ENCODE results near the gene TLR3.
"Not testable (repeated sequence)": the region's sequence is repeated elsewhere in the genome, so short reads cannot be mapped to it uniquely, and the experiment has no call there.

TLR3 gene

DNA sequence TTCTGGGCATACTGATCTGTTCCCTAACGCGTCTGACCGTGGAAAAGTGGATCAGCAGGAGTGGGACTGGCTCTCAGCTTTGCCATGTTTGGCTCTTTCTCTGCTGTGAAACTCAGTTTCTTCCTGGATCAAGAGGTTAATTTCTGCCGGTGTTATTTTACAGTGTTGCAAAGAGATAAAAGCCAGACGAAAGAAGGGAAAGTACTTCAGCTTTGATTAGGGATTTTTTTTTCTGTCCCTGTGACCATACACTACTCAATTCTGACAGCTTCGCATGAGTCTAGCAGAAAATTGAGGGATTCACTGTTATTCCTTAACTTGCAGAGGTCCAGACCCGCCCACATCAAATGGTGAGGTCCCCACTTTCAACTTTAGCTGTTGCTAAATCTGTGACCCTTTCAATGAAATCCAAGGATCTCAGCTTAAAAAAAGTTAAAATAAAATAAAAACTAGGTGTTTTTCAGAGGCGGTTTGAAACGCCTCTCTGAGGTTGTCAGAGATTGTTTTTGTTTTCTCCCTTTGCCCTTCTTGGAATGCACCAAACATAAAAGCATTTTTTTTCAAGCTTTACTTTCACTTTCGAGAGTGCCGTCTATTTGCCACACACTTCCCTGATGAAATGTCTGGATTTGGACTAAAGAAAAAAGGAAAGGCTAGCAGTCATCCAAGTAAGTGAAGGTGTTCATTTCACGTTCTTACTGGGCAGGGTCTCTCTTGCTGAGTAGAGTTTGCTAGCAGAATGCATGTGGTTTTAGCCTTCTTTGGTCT, at the start of gene TLR3:
TLR3 (plus strand) TSS at position 576 of the 768 bp plus-strand sequence. CDS start 7,464 bp downstream, outside the sequence.
- peak within 1 kb of the TSS; percentile 45 for H3K4me3 ChIP-seq (ENCODE audit: low read depth, low read length)
- DNase-seq (ENCODE audit: low read depth) = peak; percentile 4

DNA sequence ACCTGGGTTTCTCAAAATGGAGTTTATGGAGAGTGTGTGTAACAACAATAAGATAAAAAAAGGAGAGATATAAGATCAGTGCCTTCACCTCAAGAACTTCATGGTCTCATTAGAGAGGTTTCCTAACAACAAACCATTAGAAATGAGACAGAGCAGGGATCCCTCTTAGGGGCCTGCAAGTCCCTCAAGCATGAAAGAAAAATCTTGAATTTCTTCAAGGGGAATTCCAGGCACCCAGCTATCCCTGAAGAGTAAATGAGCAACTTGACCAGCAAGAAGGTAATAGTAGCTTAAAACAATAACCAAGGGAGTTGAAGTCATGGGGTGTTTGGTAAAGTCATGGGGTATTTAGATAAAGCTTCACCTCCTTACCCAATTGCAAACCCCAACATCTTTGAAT, 49.7 kb upstream of the TLR3 start:
- H3K4me3 ChIP-seq (ENCODE audit: low read depth, low read length) = no peak overlapping the region
- no peak for DNase-seq (ENCODE audit: low read depth)

DNA sequence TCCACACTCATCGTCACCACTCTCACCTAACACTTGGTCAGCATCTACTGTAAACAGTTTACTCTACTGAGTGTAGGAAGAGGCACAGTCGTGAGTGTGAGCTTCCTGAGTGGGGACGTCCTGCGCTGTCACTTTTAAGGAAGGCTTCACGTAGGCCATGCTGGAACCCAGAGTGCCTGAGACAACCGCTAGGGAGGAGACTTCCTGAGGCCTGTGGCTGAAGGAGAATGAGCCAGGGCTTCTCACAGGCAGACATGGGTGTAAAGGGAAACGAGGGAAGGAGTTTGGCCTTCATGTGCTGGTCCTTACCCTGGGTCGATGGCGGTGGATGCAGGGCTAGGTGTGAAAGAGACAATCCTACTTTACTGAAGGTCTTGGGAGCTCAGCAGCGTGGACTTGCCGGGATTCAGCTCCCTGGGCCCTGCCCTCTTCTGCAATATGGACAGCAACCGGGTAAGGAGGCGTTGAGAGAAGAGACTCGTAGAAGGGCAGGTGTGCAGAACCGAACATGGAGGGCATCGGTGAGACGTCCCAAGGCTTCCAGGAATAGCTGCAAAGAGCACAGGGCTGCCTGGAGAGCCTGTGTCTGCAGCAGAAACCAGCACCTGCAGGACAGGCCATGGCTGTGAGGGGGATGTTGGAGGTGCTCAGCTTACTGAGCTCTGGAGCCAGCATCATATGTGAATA, 48.7 kb upstream of the TLR3 start:
- H3K4me3 ChIP-seq (ENCODE audit: low read depth, low read length) = no peak overlapping the region
- DNase-seq (ENCODE audit: low read depth) = no peak

DNA sequence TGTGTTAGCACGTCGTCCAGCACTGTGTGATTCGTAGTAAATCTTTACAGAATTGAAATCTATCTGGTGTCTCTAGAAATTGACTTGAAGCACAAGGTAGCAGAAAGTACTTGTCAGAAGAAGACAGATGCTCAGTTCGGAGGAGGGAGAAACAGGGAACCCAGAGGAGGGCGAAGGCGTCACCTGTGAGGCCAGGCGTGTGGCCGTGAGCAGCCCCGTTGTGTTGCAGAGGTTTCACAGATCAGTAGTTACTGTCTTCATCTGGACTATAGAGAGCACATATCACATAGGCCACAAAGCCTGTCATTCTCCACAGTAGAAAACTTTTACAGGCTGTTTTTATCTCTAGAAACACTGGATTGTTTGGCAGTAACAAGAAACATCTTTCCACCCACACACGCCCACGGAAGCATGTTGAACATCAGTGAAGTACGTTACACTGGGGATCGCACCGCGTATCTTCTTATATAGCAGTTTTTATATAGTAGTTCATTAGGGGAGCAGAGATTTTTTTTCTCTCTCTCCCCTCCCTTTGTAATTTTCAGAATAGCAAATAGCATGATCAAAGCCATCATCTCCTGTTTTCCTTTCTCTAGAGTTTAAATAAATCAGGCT, 48.1 kb upstream of the TLR3 start:
- H3K4me3 ChIP-seq (ENCODE audit: low read depth, low read length) = no peak overlapping the region
- DNase-seq (ENCODE audit: low read depth) = no peak

DNA sequence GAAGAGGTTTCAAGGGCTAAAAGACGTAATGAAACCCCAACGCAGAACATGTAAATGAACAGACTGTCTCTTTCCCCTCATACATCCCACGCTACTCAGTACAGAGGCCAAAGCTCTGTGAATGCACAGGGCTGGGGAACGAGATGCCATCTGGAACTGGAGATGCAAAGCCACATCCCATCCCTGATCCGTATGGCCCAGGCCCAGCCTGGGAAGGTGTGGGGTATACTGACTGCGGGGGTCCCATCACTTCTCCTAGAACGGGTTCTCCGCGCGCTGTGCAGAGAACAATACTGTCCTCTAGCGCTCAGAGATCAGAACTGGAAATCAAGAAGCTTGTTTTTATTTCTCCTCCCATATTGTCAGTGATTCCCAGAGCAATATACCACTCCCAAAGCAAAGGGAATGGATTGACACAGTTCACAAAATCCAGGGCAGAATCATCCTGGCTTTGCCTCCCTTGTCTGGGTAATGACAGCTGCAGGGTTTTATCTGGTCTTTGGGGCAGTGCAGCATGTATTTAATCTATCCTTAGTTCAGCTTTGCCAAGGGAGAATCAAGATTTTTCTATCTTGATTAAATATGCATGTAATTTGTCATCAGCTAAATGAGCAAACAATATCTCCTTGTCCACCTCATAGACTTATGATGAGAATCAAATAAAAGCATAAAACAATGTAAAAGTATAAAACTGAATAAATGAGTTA, 47.3 kb upstream of the TLR3 start:
- peak overlapping the region; percentile 8 for H3K4me3 ChIP-seq (ENCODE audit: low read depth, low read length)
- DNase-seq (ENCODE audit: low read depth) = no peak

DNA sequence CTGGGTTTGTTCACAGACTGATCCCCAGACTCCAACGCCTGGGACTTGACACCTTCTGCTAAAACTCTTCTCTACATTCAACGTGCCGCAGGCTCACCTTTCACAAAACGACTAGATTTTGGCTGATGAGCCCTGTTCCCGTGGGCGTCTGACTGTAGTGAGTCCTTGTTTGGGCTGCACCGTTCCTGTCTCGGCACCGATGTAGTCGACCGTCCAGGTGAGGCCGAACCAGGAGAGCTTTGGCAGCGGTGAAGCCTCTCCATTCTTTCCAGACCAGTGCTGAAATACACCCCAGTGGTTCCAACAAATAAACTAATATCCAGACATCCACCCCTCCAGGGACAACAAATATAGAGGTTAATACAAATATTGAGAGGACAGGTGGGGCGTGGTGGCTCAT, 45.0 kb upstream of the TLR3 start:
- H3K4me3 ChIP-seq (ENCODE audit: low read depth, low read length) = no peak overlapping the region
- DNase-seq (ENCODE audit: low read depth) = no peak

DNA sequence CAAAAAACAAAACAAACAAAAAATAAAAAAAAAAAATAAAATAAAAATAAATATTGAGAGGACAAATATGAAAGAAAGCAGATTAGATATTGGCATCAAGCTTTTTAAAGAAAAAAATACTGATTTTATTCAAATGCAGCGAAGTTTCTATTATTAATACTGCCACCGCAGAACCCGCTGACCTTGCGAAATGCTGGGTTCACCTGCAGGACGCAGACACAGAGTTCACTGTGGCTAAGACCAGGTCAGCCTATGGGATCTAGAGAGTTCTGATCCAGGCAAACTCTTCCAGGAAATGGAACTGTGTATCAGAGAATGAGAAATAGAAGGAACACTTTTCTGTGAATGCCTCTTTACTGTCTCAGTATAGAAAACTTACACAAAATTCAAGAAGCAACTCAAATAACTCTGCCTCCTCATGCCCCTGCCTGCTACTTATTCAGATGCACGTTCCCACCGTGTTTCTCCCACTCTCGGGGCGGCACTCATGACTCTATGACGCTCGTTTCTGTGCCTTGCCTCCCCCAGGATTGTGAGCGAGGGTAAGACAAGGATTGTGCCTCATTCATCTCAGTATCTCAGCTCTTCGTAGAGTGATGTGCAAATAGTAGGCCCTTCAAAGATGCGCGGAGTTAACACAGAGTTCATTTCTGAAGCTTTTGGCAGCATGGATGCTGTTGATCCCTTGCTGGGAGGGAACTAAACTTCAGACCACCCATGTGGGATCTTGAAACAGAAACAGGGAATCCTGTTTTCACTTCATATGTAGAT, 44.1 kb upstream of the TLR3 start:
- DNase-seq (ENCODE audit: low read depth) = no peak
- H3K4me3 ChIP-seq (ENCODE audit: low read depth, low read length) = no peak overlapping the region

DNA sequence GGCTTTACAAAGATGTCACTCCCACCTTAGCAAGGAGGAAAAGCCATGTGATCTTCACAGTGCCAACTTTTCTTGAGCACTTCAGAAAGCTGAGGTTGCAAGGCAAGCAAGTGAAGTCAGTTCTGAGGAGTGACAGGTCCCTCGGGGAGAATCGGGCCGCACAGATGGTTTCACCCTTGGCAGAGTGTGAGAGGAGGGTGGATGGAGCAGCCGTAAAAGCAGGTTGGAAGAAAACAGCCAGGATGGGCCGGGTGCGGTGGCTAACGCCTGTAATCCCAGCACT, 43.6 kb upstream of the TLR3 start:
- H3K4me3 ChIP-seq (ENCODE audit: low read depth, low read length) = no peak overlapping the region
- DNase-seq (ENCODE audit: low read depth) = no peak

DNA sequence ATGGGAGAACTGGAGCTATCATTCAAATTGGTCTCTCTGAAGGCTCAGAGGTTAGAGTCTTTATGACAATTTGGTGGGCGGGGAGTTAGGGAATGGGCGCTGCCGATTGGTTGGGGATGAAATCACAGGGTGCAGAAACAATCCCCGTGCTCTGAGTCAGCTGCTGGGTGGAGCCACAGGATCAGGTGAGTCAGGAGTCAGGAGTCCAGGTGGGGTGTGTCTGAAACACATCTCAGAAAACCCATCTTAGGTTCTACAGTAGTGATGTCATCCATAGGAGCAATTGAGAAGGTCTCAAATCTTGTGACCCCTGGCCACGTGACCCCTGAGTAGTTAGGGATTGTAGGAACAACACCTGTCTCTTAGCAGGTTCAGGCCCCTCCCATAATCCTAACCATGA, 41.6 kb upstream of the TLR3 start:
- H3K4me3 ChIP-seq (ENCODE audit: low read depth, low read length) = no peak overlapping the region
- no peak for DNase-seq (ENCODE audit: low read depth)

DNA sequence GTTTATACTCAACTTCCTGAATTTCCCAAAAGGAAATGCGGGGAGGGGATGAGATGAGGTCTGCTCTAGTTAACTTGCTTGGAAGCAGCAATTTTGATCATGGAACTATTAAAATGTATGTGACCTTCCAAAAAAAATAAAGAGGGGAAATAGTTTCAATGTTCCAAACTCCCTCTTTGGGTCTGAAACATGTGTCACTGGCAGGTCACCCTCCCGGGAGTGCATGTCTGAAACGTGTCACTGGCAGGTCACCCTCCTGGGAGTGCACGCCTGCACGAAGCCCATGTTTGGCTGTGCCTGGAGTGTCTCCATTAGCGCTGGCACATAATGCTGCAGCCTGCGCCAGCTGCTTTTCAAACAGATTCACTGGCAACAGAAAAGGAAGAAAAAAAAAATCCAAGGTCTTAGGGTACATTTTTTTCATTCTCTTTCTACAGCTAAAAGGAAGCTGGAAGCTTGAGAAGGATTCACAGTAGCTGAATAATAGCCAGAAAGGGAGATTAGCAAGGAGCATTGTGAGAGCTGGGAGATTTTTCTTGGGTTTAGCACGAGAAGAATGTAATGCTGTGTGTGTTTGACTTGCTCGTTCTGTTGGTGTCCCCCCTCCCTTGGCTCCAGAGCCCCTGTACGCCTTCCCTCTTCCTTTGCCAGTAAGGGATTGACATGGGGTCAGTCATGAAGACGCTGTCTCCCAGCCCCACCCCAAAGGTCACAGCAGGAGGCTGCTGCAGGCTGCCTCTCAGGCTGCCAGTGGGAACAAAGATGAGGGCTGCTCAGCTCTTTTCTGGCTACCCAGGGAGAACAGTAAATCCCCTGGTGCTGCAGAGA, 39.2 kb upstream of the TLR3 start:
- peak overlapping the region; percentile 12 for H3K4me3 ChIP-seq (ENCODE audit: low read depth, low read length)

DNA sequence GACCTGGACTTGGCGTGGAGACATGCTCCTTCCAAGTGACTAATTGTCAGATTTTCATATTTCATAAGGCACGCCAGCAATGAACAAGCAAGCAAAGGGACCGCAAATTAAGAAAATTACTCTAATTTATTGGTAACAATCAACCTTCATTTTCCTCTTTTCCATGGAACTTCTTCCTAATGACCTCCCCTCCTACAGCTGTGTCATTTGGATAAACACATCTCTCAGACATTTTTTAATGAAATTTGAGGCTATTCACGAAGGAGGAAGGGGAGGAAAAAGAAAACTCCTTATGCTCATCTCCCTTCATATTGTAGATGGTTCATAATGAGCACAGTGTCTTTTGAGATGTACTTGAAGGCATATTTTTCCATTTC, 38.6 kb upstream of the TLR3 start:
- peak overlapping the region; percentile 12 for H3K4me3 ChIP-seq (ENCODE audit: low read depth, low read length)
- no peak for DNase-seq (ENCODE audit: low read depth)

More for the DNA sequence above, 39.2 kb upstream of the TLR3 start:
- peak; percentile 39 for DNase-seq (ENCODE audit: low read depth)

DNA sequence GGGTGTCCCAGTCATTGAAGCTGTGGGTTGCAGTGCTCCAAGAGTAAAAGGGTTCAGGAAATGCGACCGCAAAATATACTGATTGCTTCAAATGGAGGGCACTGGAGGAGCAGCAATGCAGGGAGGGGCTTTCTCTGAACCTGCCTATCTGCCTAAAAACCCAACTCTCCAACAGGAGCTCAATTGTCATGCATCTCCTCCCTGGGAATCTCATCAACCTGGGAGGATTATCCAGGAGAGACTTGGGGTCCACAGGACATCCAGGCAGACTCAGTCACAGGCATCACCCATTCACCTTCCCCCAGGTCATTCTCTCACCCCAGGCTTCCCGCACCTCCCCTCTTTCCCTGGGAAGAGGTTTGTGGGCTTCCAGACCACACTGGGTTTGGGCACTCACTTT, 38.2 kb upstream of the TLR3 start:
- DNase-seq (ENCODE audit: low read depth) = no peak
- H3K4me3 ChIP-seq (ENCODE audit: low read depth, low read length) = no peak overlapping the region

DNA sequence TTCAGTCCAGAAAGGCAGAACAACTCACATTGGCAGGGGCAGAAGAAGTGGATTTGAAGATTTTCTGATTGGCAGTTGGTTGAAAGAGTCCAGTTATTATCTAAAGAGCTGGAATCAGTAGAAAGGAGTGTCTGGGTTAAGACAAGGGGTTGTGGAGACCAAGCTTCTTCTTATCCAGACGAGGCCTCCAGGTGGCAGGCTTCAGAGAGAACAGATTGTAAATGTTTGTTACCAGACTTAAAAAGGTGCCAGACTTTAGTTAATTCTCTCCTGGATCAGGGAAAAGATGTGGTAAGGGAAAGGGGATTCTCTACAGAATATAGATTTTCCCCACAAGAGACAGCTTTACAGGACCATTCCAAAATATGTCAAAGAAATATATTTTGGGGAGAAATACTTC, 36.7 kb upstream of the TLR3 start:
- no peak for DNase-seq (ENCODE audit: low read depth)
- H3K4me3 ChIP-seq (ENCODE audit: low read depth, low read length) = no peak overlapping the region

DNA sequence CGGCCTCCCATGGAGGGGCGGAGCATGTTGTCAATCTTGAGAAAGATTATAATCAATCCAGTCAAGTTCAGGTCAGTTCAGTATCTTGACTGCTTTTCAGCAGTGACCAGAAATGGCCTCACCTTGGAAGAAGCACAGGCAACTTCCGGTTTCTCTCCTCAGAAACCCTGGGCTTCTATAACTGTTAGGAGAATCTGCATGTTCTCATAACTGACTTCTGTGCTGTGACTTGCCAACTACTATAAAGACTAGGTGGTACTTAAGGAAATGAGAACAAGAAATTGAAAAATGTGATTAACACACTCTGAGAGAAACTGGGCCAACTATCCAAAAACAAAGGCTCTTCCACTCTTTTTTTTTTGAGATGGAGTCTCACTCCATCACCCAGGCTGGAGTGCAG, 35.9 kb upstream of the TLR3 start:
- no peak for DNase-seq (ENCODE audit: low read depth)
- no peak overlapping the region for H3K4me3 ChIP-seq (ENCODE audit: low read depth, low read length)

DNA sequence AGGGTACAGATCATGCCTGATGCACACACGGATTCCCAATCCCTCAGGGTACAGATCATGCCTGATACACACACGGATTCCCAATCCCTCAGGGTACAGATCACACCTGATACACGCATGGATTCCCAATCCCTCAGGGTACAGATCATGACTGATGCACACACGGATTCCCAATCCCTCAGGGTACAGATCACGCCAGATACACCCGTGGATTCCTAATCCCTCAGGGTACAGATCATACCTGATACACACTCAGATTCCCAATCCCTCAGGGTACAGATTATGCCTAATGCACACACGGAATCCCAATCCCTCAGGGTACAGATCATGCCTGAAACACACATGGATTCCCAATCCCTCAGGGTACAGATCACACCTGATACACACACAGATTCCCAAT, 34.3 kb upstream of the TLR3 start:
- DNase-seq (ENCODE audit: low read depth); H3K4me3 ChIP-seq (ENCODE audit: low read depth, low read length): not testable (repeated sequence)

DNA sequence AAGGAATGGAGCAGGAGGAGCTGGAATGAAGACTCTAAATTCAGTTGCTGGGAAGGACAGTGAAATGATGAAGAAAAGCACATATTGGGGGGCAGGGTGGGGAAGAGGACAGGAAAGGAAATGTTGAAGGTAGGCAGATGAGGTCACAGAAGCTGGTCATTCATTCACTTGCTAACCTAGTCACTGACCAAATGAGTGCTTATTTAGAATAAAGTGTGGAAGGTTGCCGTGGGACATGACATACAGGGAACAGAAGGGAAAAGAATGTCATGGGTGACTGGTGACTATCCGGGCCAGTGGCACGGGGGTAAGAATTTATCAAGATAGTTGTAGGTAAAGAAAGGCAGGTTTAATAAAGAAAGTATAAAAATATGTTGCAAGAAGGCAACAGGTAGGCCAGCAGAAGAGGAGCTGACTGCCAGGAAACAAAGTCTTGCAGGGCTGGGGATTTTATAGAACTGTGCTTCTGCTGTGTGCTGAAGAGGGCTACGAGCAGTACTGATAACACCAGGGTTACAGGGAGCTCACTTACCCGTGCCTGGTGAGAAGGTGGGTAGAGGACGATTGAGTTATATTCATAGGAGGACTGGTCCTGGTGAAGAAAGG, 31.9 kb upstream of the TLR3 start:
- DNase-seq (ENCODE audit: low read depth) = no peak
- no peak overlapping the region for H3K4me3 ChIP-seq (ENCODE audit: low read depth, low read length)

DNA sequence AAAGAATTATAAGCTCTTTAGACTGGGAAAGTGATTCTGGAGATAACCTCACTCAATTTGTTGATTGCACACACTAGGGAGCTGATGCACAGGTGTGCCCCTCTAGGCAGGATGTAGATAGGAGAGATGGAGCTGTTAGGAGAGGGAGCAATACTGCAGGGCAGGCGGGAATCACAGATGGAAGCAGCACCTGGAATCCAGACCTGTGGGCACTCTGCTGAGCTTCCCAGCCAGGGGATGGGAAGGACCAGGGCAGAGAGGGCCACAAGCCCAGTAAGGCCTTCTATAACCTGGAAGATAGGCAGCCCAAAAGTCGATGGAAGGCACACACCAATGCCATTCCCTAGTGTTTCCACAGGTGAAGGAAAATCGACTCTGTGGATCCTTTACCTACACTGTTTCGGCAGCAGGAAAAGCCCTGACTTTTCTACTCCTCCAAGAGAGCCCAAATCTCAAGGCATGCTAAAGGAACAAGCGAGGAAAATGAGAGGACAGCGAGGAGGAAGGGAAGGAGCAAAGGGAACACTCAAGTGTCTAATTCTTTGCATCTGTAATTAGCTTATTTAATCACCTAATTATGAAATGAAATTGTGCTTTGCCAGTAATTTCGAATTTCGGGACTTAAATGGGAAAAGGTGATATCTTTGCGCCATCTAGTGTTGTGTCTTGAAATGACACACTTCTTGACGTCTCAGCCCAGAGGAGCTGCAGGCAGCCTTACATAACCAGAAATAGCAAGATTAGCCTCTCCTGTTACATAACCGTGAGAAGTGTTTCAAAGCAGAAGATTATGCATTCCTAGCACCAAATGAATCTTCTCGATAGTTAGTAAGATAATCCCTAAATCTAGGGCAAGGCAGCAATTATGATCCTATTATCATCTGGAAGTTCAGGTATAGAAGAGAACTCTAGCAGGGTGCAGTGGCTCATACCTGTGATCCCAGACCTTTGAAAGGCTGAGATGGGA, 31.0 kb upstream of the TLR3 start:
- no peak for DNase-seq (ENCODE audit: low read depth)

More for the DNA sequence above, 31.0 kb upstream of the TLR3 start:
- H3K4me3 ChIP-seq (ENCODE audit: low read depth, low read length) = no peak overlapping the region
